T-cell (primary cell): ENCODE measurements around the gene TMEM240. TPM values are rescaled to one million over a fixed set of nuclear protein-coding genes. Genes with fewer than 3 reads are reported as not detected.

ENCODE experiments used
- ATAC-seq, 4 experiments: fragments of 200-7000 bp in 3 of 4; fragments of 150-1000 bp in 1 of 4; cut with Tn5 transposase; replicated peaks in 1 of 4; 1 replicate in 3 of 4; 2 replicates in 1 of 4; pipeline ENCODE4 v1.10.0; 2021; ENCODE audit warnings: moderate library complexity in 3 of 4, mild to moderate bottlenecking in 2 of 4, moderate number of reproducible peaks in 1 of 4
- CTCF ChIA-PET, 2 donors: fragments of 300-600 bp; sonication (Branson Sonifier 250); formaldehyde crosslinking; loops; one replicate each; lab custom pipeline; 2022; ENCODE audit warnings: antibody characterized with exemption in 2 of 2; lab: Charles Lee
- POLR2A ChIA-PET, 2 donors: fragments of 300-600 bp; sonication (Branson Sonifier 250); formaldehyde crosslinking; loops; one replicate each; lab custom pipeline; 2022; ENCODE audit warnings: antibody characterized with exemption in 2 of 2; lab: Charles Lee
- DNase-seq, 35 experiments: peaks; one replicate each; pipeline versions ENCODE4 v3.0.0 to v3.0.0-alpha.2; 2013 to 2023
- H3K27ac ChIP-seq: one replicate; pipeline ENCODE4 v1.5.1; 2013; ENCODE audit warnings: low read length
- H3K27me3 ChIP-seq, 2 experiments: replicated peaks in 1 of 2; 1 replicate in 1 of 2; 2 replicates in 1 of 2; pipeline versions ENCODE4 v1.6.1 to v1.7.0; 2013; ENCODE audit warnings: low read length in 1 of 2, mixed read lengths in 1 of 2; ENCODE audit not compliant: control insufficient read depth in 2 of 2, insufficient read depth in 2 of 2; ENCODE audit errors: extremely low read depth in 1 of 2
- H3K36me3 ChIP-seq, 2 donors: 1 replicate in 1 of 2; 2 replicates in 1 of 2; pipeline versions ENCODE4 v1.6.1 to v1.7.0; 2013; ENCODE audit warnings: low read length in 1 of 2; ENCODE audit not compliant: control insufficient read depth in 2 of 2, insufficient read depth in 1 of 2; ENCODE audit errors: extremely low read depth in 1 of 2
- H3K4me1 ChIP-seq, 2 experiments: 1 replicate in 1 of 2; 2 replicates in 1 of 2; pipeline versions ENCODE4 v1.6.1 to v1.7.0; 2013; ENCODE audit warnings: low read length in 2 of 2, mixed read lengths in 1 of 2; ENCODE audit not compliant: insufficient read depth in 2 of 2, control insufficient read depth in 1 of 2; ENCODE audit errors: extremely low read depth in 1 of 2
- H3K4me3 ChIP-seq, 2 donors: 1 replicate in 1 of 2; 2 replicates in 1 of 2; pipeline versions ENCODE4 v1.5.1 to v1.7.0; 2013; ENCODE audit warnings: mild to moderate bottlenecking in 2 of 2, low read length in 1 of 2, moderate library complexity in 1 of 2; ENCODE audit not compliant: control insufficient read depth in 1 of 2; ENCODE audit errors: extremely low read depth in 1 of 2
- H3K9me3 ChIP-seq: 2 replicates; pipeline ENCODE4 v1.7.0; 2013
- H3K27ac Mint-ChIP-seq, 2 donors: one replicate each; pipeline ENCODE4 v1.8.0; 2020 to 2021; ENCODE audit warnings: mild to moderate bottlenecking in 2 of 2, mixed read lengths in 2 of 2
- H3K27me3 Mint-ChIP-seq, 2 donors: one replicate each; pipeline ENCODE4 v1.8.0; 2021 to 2022; ENCODE audit warnings: mixed read lengths in 2 of 2
- H3K36me3 Mint-ChIP-seq: one replicate; pipeline ENCODE4 v1.8.0; 2021; ENCODE audit warnings: mixed read lengths
- H3K4me1 Mint-ChIP-seq, 3 donors: one replicate each; pipeline ENCODE4 v1.8.0; 2020 to 2022; ENCODE audit warnings: mixed read lengths in 3 of 3, mild to moderate bottlenecking in 1 of 3
- H3K4me3 Mint-ChIP-seq, 3 donors: one replicate each; pipeline ENCODE4 v1.8.0; 2020 to 2022; ENCODE audit warnings: mild to moderate bottlenecking in 3 of 3, mixed read lengths in 3 of 3, moderate library complexity in 3 of 3
- H3K9me3 Mint-ChIP-seq, 3 donors: one replicate each; pipeline ENCODE4 v1.8.0; 2020 to 2022; ENCODE audit warnings: mixed read lengths in 3 of 3
- WGBS: methylation state at CpG from one replicate; pipeline ENCODE4 v1.1.5; 2013; ENCODE audit warnings: missing lambda C conversion rate; ENCODE audit not compliant: insufficient coverage; 5-methylcytosine and 5-hydroxymethylcytosine counted together
- total RNA-seq, 35 experiments: library from RNA in 6 of 35; stranded (reverse) in 6 of 35; fragments of 120-200 nt in 1 of 35; gene quantifications; one replicate each; pipeline versions ENCODE4 v1.2.1 to v1.2.4 and lab custom pipeline; 2013 to 2026

Gene TMEM240
- total RNA-seq, 5 donors from 2014 or later (not counting 1 experiment from before 2014, with no cell fraction given) = 1.0 to 3.1 (median 1.4) TPM

- Mint-ChIP-seq H3K27ac (no peak overlapping the region), H3K36me3 (peaks cover 4% of the 10 kb centered on the region), H3K27me3 (no peaks in the 10 kb centered on the region), H3K4me3 (peak overlapping the region in 1 of 3 donors; percentile 25), H3K4me1 (peaks cover 4 to 8% (median 4%) of the 10 kb centered on the region in 3 donors), H3K9me3 (no peaks in the 10 kb centered on the region)
- POLR2A ChIA-PET = no interaction called here
- Histone ChIP-seq H3K4me1 (peaks cover 0 to 20% of the 10 kb centered on the region in 2 experiments), H3K4me3 (no peak overlapping the region), H3K27ac (no peak overlapping the region), H3K9me3 (no peaks in the 10 kb centered on the region), H3K27me3 (peaks cover 0 to 9% of the 10 kb centered on the region in 2 experiments), H3K36me3 (peaks cover 14 to 16% of the 10 kb centered on the region in 2 donors)
- CTCF ChIA-PET = no interaction called here
- WGBS = 93% methylated on average over 40 of the region's 45 CpGs
- no peak for DNase-seq
- ATAC-seq = no peak
Measured at GRCh38 chr1:1542766-1543705, 2.6 kb upstream of the TMEM240 start.

- H3K36me3 Mint-ChIP-seq = peaks cover 4% of the 10 kb centered on the region
- H3K9me3 Mint-ChIP-seq = no peaks in the 10 kb centered on the region
- no peaks in the 10 kb centered on the region for H3K9me3 ChIP-seq
- peak overlapping the region; percentile 35 to 62 (median 57) for H3K4me3 Mint-ChIP-seq
- WGBS = 93% methylated on average over 26 of the region's 37 CpGs
- DNase-seq (no peak), ATAC-seq (no peak)
- no peak overlapping the region for H3K4me3 ChIP-seq
- H3K4me1 Mint-ChIP-seq = peaks cover under 1 to 5% (median 4%) of the 10 kb centered on the region in 3 donors
- CTCF ChIA-PET = interaction anchor here in 1 of 2 donors (0.6 kb wide), 1 partner anchor 16 kb away, joined by 3 read pairs; no protein-coding TSS in a partner anchor
- peaks cover 0 to 9% of the 10 kb centered on the region in 2 experiments for H3K27me3 ChIP-seq
- H3K27me3 Mint-ChIP-seq = no peaks in the 10 kb centered on the region
- peaks cover 0 to 20% of the 10 kb centered on the region in 2 experiments for H3K4me1 ChIP-seq
- POLR2A ChIA-PET = no interaction called here
- no peak overlapping the region for H3K27ac ChIP-seq
- H3K36me3 ChIP-seq = peaks cover 13 to 14% of the 10 kb centered on the region in 2 donors
- H3K27ac Mint-ChIP-seq = no peak overlapping the region
Measured at GRCh38 chr1:1541956-1542765, 1.7 kb upstream of the TMEM240 start.

- Histone ChIP-seq H3K27me3 (peaks cover 0 to 9% of the 10 kb centered on the region in 2 experiments), H3K4me1 (peaks cover 0 to 20% of the 10 kb centered on the region in 2 experiments), H3K9me3 (no peaks in the 10 kb centered on the region), H3K27ac (no peak overlapping the region), H3K4me3 (no peak overlapping the region), H3K36me3 (peaks cover 13 to 14% of the 10 kb centered on the region in 2 donors)
- Mint-ChIP-seq H3K27ac (peak overlapping the region in 1 of 2 donors; percentile 48), H3K4me1 (peaks cover 0 to 5% (median 4%) of the 10 kb centered on the region in 3 donors), H3K4me3 (peak overlapping the region; percentile 35 to 62 (median 57)), H3K36me3 (peaks cover 4% of the 10 kb centered on the region), H3K27me3 (no peaks in the 10 kb centered on the region), H3K9me3 (no peaks in the 10 kb centered on the region)
- no peak for ATAC-seq
- no peak for DNase-seq
- 84% methylated on average over 53 of the region's 53 CpGs for WGBS
- ChIA-PET POLR2A (no interaction called here), CTCF (no interaction called here)
Measured at GRCh38 chr1:1540818-1541628, 599 bp upstream of the TMEM240 start.

- Mint-ChIP-seq H3K36me3 (peaks cover 4% of the 10 kb centered on the region), H3K4me3 (peak overlapping the region; percentile 63 to 67 (median 64)), H3K9me3 (no peaks in the 10 kb centered on the region), H3K4me1 (peaks cover 0 to 5% (median 3%) of the 10 kb centered on the region in 3 donors), H3K27ac (no peak overlapping the region), H3K27me3 (no peaks in the 10 kb centered on the region)
- WGBS = 54% methylated on average over 46 of the region's 66 CpGs
- no peak for DNase-seq
- Histone ChIP-seq H3K27ac (no peak overlapping the region), H3K36me3 (peaks cover 13 to 14% of the 10 kb centered on the region in 2 donors), H3K4me1 (peaks cover 0 to 20% of the 10 kb centered on the region in 2 experiments), H3K27me3 (peaks cover 0 to 9% of the 10 kb centered on the region in 2 experiments), H3K9me3 (no peaks in the 10 kb centered on the region), H3K4me3 (no peak overlapping the region)
- ChIA-PET POLR2A (no interaction called here), CTCF (interaction anchor here in 1 of 2 donors (0.6 kb wide), 1 partner anchor 9 kb away, joined by 3 read pairs; no protein-coding TSS in a partner anchor)
- peak in 2 of 4 experiments; percentile 6 to 7 for ATAC-seq
Measured at GRCh38 chr1:1539310-1540089, 924 bp downstream of the TMEM240 start.

GRCh38 chr1:1538989-1539309, 1.5 kb downstream of the TMEM240 start:
- H3K4me3 ChIP-seq = no peak overlapping the region
- H3K9me3 ChIP-seq = no peaks in the 10 kb centered on the region
- DNase-seq (no peak), ATAC-seq (no peak)
- ChIA-PET CTCF (interaction anchor here in 1 of 2 donors (0.6 kb wide), 1 partner anchor 8 kb away, joined by 3 read pairs; no protein-coding TSS in a partner anchor), POLR2A (no interaction called here)
- H3K9me3 Mint-ChIP-seq = no peaks in the 10 kb centered on the region
- H3K36me3 ChIP-seq = peaks cover 13 to 14% of the 10 kb centered on the region in 2 donors
- no peak overlapping the region for H3K27ac Mint-ChIP-seq
- peaks cover 0 to 20% of the 10 kb centered on the region in 2 experiments for H3K4me1 ChIP-seq
- H3K4me1 Mint-ChIP-seq = peaks cover 0 to 5% (median 3%) of the 10 kb centered on the region in 3 donors
- WGBS = 91% methylated on average over 14 of the region's 18 CpGs
- no peak overlapping the region for H3K27ac ChIP-seq
- peak overlapping the region in 2 of 3 donors; percentile 45 to 67 for H3K4me3 Mint-ChIP-seq
- H3K27me3 Mint-ChIP-seq = no peaks in the 10 kb centered on the region
- H3K27me3 ChIP-seq = peaks cover 0 to 9% of the 10 kb centered on the region in 2 experiments
- peaks cover 4% of the 10 kb centered on the region for H3K36me3 Mint-ChIP-seq
